Ectodermal cell (in vitro differentiated cells): ENCODE results near the gene COMT.
A peak's percentile ranks its signal among the peaks of the same experiment; 100 is the strongest.

Source experiments
- H3K27ac ChIP-seq: 2 replicates; pipeline ENCODE4 v1.7.0; 2013; ENCODE audit warnings: mild to moderate bottlenecking, low read depth, low read length; ENCODE audit not compliant: insufficient read depth, poor library complexity, severe bottlenecking
- H3K27me3 ChIP-seq: 2 replicates; pipeline ENCODE4 v1.7.0; 2013; ENCODE audit warnings: mild to moderate bottlenecking, low read length; ENCODE audit not compliant: insufficient read depth, control insufficient read depth, poor library complexity, severe bottlenecking
- H3K36me3 ChIP-seq: one replicate; pipeline ENCODE4 v1.7.0; 2013; ENCODE audit warnings: low read length; ENCODE audit not compliant: control insufficient read depth, insufficient read depth
- H3K4me1 ChIP-seq: one replicate; pipeline ENCODE4 v1.7.0; 2013; ENCODE audit warnings: low read length; ENCODE audit not compliant: control insufficient read depth, insufficient read depth
- H3K4me3 ChIP-seq: 2 replicates; pipeline ENCODE4 v1.7.0; 2013; ENCODE audit warnings: low read depth, low read length, control low read depth; ENCODE audit not compliant: insufficient read depth
- H3K9me3 ChIP-seq: 2 replicates; pipeline ENCODE4 v1.7.0; 2013; ENCODE audit warnings: mild to moderate bottlenecking, low read length, moderate library complexity; ENCODE audit not compliant: control insufficient read depth
- WGBS, 2 experiments: methylation state at CpG; one replicate each; pipeline ENCODE4 v1.1.7; 2013; ENCODE audit warnings: missing lambda C conversion rate in 2 of 2; 5-methylcytosine and 5-hydroxymethylcytosine counted together

The COMT gene

GRCh38 chr22:19984851-19985811 lies 43.6 kb downstream of the COMT start:
- Histone ChIP-seq H3K36me3 (peaks cover 19% of the 10 kb centered on the region), H3K4me3 (no peak overlapping the region)
- 92 to 93% methylated on average over 11 of the region's 11 CpGs for WGBS, 2 experiments

GRCh38 chr22:19986011-19986409 lies 44.4 kb downstream of the COMT start:
- WGBS, 2 experiments, result 75 to 77% methylated on average over 2 of the region's 2 CpGs
- peaks cover 11% of the 10 kb centered on the region for H3K36me3 ChIP-seq
- no peak overlapping the region for H3K27ac ChIP-seq
- H3K27me3 ChIP-seq, result no peaks in the 10 kb centered on the region
- peak overlapping the region; percentile 74 for H3K4me3 ChIP-seq
- peaks cover 33% of the 10 kb centered on the region for H3K4me1 ChIP-seq
- no peaks in the 10 kb centered on the region for H3K9me3 ChIP-seq

More at GRCh38 chr22:19984851-19985811, 43.6 kb downstream of the COMT start:
- no peaks in the 10 kb centered on the region for H3K27me3 ChIP-seq
- no peaks in the 10 kb centered on the region for H3K9me3 ChIP-seq
- no peak overlapping the region for H3K27ac ChIP-seq
- H3K4me1 ChIP-seq, result peaks cover 33% of the 10 kb centered on the region

- 0% methylated on average over 76 of the region's 76 CpGs for WGBS, 2 experiments
- H3K4me1 ChIP-seq, result peaks cover 33% of the 10 kb centered on the region
Measured at GRCh38 chr22:19986410-19987341, 45.1 kb downstream of the COMT start.

GRCh38 chr22:19987394-19988306 lies 46.1 kb downstream of the COMT start:
- Histone ChIP-seq H3K27ac (no peak overlapping the region), H3K36me3 (no peaks in the 10 kb centered on the region), H3K4me3 (peak overlapping the region; percentile 6), H3K9me3 (no peaks in the 10 kb centered on the region), H3K4me1 (peaks cover 33% of the 10 kb centered on the region), H3K27me3 (no peaks in the 10 kb centered on the region)
- WGBS, 2 experiments, result 68 to 73% methylated on average over 23 to 24 of the region's 24 CpGs

More at GRCh38 chr22:19986410-19987341, 45.1 kb downstream of the COMT start:
- H3K36me3 ChIP-seq, result peaks cover 4% of the 10 kb centered on the region
- no peaks in the 10 kb centered on the region for H3K27me3 ChIP-seq
- H3K4me3 ChIP-seq, result peak overlapping the region; percentile 74
- H3K9me3 ChIP-seq, result no peaks in the 10 kb centered on the region
- H3K27ac ChIP-seq, result peak overlapping the region; percentile 81

- H3K27me3 ChIP-seq, result no peaks in the 10 kb centered on the region
- peaks cover 33% of the 10 kb centered on the region for H3K4me1 ChIP-seq
- H3K36me3 ChIP-seq, result no peaks in the 10 kb centered on the region
- H3K9me3 ChIP-seq, result no peaks in the 10 kb centered on the region
- 91 to 92% methylated on average over 9 of the region's 9 CpGs for WGBS, 2 experiments
- H3K27ac ChIP-seq, result no peak overlapping the region
- no peak overlapping the region for H3K4me3 ChIP-seq
Measured at GRCh38 chr22:19988331-19988808, 46.8 kb downstream of the COMT start.

GRCh38 chr22:19988965-19989724 lies 47.6 kb downstream of the COMT start:
- no peak overlapping the region for H3K27ac ChIP-seq
- no peaks in the 10 kb centered on the region for H3K9me3 ChIP-seq
- peaks cover 25% of the 10 kb centered on the region for H3K4me1 ChIP-seq
- WGBS, 2 experiments, result 92 to 93% methylated on average over 18 of the region's 18 CpGs
- H3K36me3 ChIP-seq, result no peaks in the 10 kb centered on the region
- H3K27me3 ChIP-seq, result no peaks in the 10 kb centered on the region
- no peak overlapping the region for H3K4me3 ChIP-seq

GRCh38 chr22:19989725-19990067 lies 48.1 kb downstream of the COMT start:
- no peak overlapping the region for H3K4me3 ChIP-seq
- H3K4me1 ChIP-seq, result peaks cover 21% of the 10 kb centered on the region
- WGBS, 2 experiments, result 73 to 79% methylated on average over 3 of the region's 3 CpGs
- no peaks in the 10 kb centered on the region for H3K36me3 ChIP-seq
- no peaks in the 10 kb centered on the region for H3K9me3 ChIP-seq
- H3K27ac ChIP-seq, result no peak overlapping the region
- no peaks in the 10 kb centered on the region for H3K27me3 ChIP-seq

- Histone ChIP-seq H3K4me1 (peaks cover 16% of the 10 kb centered on the region), H3K27me3 (no peaks in the 10 kb centered on the region), H3K36me3 (no peaks in the 10 kb centered on the region), H3K9me3 (no peaks in the 10 kb centered on the region), H3K27ac (no peak overlapping the region), H3K4me3 (no peak overlapping the region)
- 94 to 100% methylated on average over 2 of the region's 2 CpGs for WGBS, 2 experiments
Measured at GRCh38 chr22:19990188-19990587, 48.6 kb downstream of the COMT start.
